Umbilical cord (tissue), 2 donors: Measurements from ENCODE around the gene SSR1. TPM values are rescaled to one million over a fixed set of nuclear protein-coding genes. Genes with fewer than 3 reads are reported as not detected.
"Not testable (repeated sequence)": the region's sequence is repeated elsewhere in the genome, so short reads cannot be mapped to it uniquely, and the experiment has no call there.

Experiments
- DNase-seq: peaks from one replicate; pipeline ENCODE4 v3.0.0-alpha.2; 2015; ENCODE audit warnings: low spot score
- total RNA-seq: library from RNA; depleted of rRNA; stranded (reverse); fragments of >200 nt; gene quantifications from one replicate; pipeline ENCODE4 v1.2.3, GENCODE V29; 2014; ENCODE audit warnings: low replicate concordance; ENCODE audit not compliant: insufficient read depth

Gene SSR1
- 62.4 TPM for total RNA-seq

DNA sequence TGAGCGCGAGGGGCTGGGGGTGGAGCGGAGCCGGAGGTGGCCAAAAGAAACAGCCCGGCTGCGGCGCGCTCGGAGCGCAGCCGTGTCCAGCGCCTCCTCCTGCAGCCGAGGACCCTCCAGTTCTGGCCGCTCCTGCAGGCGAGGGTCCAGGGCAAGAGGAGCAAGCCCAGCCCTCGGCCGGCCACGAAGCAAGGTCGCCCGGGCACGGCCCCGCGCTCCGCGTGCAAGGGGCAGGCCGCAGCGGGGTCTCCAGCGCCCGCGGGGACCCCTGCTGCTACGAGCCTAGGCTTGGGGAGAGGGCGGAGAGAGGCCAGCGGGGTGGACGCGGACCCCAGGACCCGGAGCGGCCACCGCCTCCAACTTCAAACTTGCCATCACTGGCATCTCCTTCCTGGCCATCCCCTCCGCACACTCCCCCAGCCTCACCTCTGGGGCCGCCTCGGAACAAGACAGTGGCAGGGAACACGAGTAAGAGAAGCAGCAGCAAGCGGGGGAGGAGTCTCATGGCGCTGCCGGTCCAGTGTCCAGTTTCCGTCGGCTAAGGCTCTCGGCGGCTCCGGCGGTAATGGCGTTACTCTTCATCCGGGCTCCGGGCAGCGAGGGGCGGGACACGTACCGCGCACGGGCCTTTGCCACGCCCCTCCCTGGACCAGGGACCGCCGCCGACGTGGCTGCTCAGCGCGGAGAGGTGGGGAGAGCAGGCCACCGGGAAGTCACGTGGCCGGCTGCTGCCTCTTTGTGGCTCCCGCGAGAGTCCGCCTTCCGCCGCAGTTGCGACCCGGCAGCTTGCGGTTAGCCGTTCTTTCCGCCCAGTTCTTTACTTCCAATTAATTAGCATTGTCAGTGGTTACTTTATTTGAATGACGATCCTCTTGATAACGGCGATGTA, at the start of gene SSR1:
Gene SSR1 (minus strand): TSS at position 584 of the 889 bp plus-strand sequence. CDS start 79 bp downstream, at position 505.
- DNase-seq = peak; percentile 98

- not testable (repeated sequence) for DNase-seq
These were observed 38.9 kb upstream of the SSR1 start for GRCh38 chr6:7351916-7352315.

GRCh38 chr6:7350591-7350990, 37.6 kb upstream of the SSR1 start:
- not testable (repeated sequence) for DNase-seq

- not testable (repeated sequence) for DNase-seq
These were observed 34.6 kb upstream of the SSR1 start for GRCh38 chr6:7347551-7347997.

- DNase-seq = not testable (repeated sequence)
These were observed 31.9 kb upstream of the SSR1 start for GRCh38 chr6:7344773-7345450.

DNA sequence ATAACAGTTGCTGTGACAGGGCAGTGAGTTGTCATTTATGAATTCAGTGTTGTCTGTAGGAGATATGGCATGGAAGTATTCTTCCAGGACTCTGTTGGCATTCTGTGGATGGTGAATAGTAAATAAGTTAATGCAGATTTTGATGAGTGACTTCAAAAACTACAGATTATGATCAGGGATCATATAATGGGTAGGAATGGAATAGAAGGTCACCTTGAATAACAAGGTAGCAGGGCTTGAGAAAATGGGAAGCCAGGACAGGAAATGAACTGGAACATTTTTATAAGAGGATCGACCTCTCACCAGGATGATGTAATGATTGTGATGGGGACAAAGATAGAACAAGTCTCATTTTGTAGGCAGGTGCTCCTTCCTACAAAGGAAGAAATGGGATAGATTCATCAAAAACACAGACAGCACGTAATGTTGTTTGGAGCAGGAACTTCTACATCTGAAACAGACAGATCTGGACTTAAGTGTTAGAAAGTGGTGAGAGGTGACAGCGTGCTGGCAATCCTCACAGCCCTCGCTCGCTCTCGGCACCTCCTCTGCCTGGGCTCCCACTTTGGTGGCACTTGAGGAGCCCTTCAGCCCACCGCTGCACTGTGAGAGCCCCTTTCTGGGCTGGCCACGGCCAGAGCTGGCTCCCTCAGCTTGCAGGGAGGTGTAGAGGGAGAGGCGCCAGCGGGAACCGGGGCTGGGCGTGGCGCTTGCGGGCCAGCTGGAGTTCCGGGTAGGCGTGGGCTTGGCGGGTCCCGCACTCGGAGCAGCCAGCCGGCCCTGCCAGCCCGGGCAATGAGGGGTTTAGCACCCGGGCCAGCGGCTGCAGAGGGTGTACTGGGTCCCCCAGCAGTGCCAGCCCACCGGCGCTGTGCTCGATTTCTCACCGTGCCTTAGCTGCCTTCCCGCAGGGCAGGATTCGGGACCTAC, 30.8 kb upstream of the SSR1 start:
- DNase-seq = no peak

DNA sequence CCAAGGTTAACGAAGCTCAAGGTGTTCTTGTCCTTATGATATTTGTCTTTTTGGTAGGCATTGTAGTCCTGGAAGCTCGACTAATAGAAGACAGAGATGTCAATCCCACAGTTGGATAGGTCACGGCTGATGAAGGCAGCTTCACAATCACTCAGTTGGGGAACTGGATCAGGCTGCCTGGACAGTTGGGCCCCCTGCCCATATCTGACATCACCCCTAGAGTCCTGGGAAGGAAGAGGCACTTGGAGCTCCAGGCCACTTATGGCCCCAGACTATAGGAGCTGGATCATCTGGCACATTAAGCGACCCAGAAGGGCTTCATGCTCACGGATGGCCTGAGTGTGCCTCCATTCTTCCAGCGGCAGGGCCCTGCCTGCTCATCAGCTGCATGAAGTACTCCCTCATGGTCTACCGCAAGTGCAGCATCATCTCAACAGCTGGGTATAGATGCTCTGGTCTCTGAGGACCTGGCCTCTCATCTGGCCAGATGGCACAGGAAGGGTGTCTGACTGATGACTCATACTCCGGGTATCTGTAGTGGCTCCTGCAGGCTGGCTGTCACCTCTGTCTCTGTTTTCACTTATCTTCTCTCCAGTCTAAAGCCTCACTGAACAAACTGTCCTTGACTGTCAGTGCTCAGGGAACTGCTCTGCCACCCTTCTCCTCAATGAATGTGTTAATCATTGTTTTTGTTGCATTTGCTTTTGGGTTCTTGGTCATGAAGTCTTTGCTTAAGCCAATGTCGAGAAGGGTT, 29.2 kb upstream of the SSR1 start:
- no peak for DNase-seq

DNA sequence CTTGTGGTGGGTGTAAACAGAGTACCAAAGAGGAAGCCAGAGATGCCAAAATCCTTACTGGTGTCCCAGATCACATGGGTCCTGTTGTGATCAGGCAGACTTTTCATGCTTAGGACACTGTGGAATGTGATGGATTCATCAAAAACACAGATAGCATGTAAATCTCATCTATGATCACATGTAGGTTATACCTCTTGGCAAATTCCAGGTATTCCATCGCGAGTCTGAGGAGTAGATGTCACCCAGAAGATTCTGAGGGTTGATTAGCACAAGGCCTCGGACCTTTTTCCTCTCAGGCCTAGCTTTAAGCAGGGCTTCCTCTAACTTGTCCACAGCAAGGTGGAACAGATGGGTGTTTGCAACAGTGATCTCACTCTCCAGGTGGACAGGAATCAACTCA, 28.3 kb upstream of the SSR1 start:
- DNase-seq = no peak

DNA sequence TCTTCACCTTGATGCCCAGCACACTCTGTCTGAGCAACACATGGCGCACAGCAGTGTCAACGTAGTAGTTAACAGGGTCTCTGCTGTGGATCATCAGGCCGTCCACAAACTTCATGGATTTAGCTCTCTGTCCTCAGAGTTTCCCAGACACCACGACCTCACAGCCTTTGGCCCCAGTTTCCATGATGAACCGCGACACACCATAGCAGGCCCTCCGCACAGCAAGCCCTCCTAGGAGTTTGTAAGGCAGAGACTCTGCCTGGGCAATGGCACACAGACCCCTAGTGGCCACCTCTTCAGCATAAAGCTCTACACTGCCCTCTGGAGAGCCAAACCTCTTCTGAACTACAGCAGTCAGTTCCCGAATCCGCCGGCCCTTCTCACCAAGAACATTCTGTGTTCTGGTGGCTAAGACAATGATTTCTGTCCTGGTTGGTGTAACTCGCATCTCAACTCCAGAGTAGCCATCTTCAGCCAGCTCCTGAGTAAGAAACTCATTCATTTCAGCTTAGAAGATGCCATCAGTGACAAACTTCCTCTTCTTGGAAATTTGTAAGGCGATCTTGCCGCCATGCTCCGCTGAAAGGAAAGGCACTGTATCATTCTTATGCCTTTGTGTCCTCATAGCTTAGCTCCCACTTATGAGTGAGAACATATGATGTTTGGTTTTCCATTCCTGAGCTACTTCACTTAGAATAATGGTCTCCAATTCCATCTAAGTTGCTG, 26.2 kb upstream of the SSR1 start:
- not testable (repeated sequence) for DNase-seq

GRCh38 chr6:7338031-7338430, 25.0 kb upstream of the SSR1 start:
- DNase-seq = no peak

- no peak for DNase-seq
These were observed 22.5 kb upstream of the SSR1 start for GRCh38 chr6:7335519-7335918.

DNA sequence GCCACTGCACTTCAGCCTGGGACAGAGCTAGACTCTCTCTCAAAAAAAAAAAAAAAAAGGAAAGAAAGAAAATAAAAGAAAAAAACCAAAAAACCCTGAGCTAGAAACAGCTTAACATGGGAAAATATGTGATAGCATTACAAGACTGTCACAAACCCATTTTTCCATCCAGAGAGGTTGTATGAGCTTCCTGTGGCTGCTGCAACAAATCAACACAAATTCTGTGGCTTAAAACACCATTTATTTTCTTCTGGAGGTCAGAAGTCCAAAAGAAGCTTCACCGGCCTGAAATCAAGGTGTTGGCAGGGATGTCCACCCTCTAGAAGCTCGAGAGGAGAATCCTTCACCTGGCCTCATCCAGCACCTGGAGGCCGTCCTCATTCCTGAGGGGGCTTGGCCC, 21.7 kb upstream of the SSR1 start:
- no peak for DNase-seq

DNA sequence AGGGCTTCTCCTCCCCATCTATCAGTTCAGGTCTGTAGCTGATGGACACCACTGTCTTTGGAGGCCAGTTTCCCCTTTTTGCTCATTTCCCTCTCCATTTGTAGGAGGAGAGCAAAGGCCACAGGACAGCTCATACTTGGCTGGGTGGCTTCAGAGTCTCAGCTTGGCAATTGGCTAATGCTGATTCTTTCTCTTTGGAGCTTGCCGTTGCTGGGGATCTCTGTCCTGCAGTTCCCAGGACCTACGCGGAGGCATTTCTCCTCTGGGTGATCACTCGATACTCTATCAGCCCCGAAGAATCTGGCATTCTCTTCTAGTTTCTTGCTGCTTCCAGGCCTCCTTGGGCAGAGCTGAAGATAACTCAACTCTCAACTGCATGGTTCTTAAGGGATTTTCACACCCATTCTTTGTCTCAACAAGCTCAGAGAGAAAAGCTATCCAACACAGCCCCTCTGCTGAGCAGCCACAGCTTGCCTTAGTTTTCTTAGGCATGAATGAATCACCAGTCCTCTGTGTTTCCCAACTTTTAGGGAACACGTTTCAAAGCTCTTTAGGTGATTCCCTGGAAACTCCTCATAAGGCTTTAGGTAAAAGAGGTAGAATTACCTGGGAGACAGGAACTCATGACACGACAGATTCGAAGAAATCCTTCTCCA, 19.2 kb upstream of the SSR1 start:
- DNase-seq = no peak

GRCh38 chr6:7331452-7331851, 18.5 kb upstream of the SSR1 start:
- no peak for DNase-seq

- DNase-seq = no peak
These were observed 15.2 kb upstream of the SSR1 start for GRCh38 chr6:7328243-7328642.

GRCh38 chr6:7325750-7326149, 12.8 kb upstream of the SSR1 start:
- DNase-seq = no peak

DNA sequence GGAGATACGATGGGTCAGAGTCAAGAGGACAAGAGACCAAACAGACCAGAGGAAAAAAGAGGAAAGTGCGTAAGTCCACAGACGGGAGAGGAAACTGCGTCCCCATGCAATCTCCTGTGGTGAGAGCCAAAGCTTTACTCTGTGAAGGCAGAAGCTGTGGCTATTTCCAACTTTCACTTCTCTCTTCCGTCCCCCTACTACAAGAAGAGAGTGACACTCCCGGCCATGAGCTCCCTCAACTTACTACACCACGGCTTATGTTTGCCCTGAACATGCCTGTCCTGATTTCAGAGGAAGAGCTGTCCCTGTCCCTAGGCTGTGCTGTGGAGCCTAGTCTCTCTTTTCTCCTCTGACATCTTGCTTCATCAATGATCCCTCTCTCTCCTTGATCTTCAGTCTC, 11.5 kb upstream of the SSR1 start:
- peak; percentile 51 for DNase-seq

- DNase-seq = no peak
These were observed 10.1 kb upstream of the SSR1 start for GRCh38 chr6:7323074-7323473.

DNA sequence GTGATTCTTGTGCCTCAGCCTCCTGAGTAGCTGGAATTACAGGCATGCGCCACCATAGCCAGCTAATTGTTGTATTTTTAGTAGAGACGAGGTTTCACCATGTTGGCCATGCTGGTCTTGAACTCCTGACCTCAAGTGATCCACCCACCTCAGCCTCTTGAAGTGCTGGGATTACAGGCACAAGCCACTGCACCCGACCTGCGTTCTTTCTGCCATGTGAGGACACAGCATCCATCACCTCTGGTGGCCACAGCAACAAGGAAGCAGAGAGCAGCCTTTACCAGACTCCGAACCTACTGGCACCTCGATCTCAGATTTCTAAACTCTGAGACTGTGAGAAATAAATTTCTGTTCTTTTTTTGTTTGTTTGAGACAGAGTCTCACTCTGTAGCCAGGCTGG, 8.9 kb upstream of the SSR1 start:
- DNase-seq = not testable (repeated sequence)

- DNase-seq = not testable (repeated sequence)
These were observed 6.4 kb upstream of the SSR1 start for GRCh38 chr6:7319406-7319805.
